NB4 (cell line): ENCODE data around the gene LGR5.

Experiments
- CTCF ChIP-seq: IDR thresholded peaks from one replicate; pipeline ENCODE4 v1.5.1; 2012; ENCODE audit warnings: low read depth, low read length
- POLR2A ChIP-seq: IDR thresholded peaks from 2 replicates; pipeline ENCODE4 v1.6.1; 2011; ENCODE audit warnings: mild to moderate bottlenecking; ENCODE audit not compliant: insufficient read length; ENCODE audit errors: extremely low read depth
- TF ChIP-seq, protein P1 (sequence below): IDR thresholded peaks from 2 replicates; pipeline ENCODE4 v1.6.1; 2011; ENCODE audit warnings: low read depth, low read length

DNA sequence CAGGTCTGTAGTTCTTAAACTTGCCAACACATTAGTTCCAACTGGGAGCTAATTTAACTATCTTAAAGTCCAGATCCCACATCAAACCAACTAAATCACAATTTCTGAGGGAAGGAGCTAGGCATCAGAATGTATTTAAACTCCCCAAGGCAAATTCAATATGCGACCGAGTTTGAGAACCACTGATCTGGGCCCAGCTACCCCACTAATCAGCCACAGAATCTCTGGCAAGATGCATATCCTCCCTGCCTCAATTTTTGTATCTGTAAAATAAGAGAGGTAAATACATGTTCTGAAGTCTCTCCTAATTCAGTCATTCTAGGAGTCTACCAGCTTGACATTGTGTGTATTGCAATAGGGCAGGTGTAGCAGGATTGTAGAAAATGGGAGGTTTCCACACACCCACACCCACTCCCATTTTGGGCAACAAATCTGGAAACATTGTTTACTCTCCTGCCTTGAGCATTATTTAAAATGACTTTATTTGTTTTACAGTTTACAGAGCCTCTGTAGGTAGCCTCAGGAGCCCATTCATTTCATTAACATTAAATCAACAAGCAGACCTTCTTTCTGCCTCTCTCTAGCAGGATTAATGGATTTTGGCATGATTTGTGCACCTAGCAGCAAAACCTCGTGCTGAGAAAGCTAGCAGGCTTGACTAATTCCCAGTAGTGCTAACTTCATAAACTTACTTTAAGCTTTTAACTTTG lies 15.6 kb downstream of the LGR5 start:
- TF ChIP-seq POLR2A (no peak), CTCF (no peak)
- TF ChIP-seq, protein P1, sequence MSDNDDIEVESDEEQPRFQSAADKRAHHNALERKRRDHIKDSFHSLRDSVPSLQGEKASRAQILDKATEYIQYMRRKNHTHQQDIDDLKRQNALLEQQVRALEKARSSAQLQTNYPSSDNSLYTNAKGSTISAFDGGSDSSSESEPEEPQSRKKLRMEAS = no peak
